ENCODE data around the gene PPP1R12B.
A peak's percentile ranks its signal among the peaks of the same experiment; 100 is the strongest.
"Not testable (repeated sequence)": the region's sequence is repeated elsewhere in the genome, so short reads cannot be mapped to it uniquely, and the experiment has no call there.

PPP1R12B gene

GRCh38 chr1:202619012-202619411 is 270.5 kb downstream of the PPP1R12B start:
- DNase-seq: not testable (repeated sequence)

GRCh38 chr1:202619505-202619904 is 271.0 kb downstream of the PPP1R12B start:
- DNase-seq: no peak

DNA sequence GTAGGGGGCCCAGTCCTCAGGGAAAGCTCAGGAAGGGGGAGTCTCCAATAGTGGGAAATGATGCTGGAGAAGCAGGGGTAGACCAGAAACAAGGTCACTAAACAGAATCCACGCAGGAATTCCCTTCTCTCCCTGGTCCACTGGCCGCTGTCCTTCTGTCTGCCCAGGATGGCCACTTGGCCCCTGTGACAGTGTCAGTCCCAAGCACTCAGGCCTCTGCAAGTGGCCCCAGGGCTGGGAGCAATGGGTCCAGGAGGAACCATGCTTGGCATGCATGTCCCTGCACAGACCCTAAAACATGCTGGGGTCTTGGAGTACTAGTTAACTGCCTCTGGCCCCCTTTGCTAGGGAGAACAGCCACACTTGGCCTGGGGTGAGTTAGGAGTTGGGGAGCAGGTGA is 271.5 kb downstream of the PPP1R12B start:
- DNase-seq: not testable (repeated sequence)

GRCh38 chr1:202621446-202621845 is 272.9 kb downstream of the PPP1R12B start:
- no peak for DNase-seq

DNA sequence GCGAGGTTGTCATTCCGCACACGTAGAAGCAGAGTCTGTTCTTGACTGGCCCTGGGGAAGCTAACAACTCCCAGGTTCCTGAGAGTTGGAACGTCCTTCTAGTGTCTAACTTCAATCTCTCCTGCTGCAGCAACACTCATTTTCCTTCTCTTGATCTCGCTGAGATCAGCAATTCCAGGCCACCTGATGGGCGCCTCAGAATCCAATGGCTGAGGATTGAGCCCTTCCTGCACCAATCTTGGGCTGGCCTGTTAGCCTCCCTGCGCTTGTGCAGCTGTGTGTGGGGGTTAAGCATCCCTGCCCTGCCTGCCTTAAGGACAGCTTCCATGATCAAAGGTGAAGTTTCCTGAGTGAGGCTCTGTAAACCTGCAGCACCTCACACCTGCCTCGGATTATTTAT is 273.9 kb downstream of the PPP1R12B start:
- no peak for DNase-seq

- DNase-seq: peak; percentile 63
Measured at GRCh38 chr1:202623075-202623474, 274.6 kb downstream of the PPP1R12B start.

- not testable (repeated sequence) for DNase-seq
Measured at GRCh38 chr1:202623476-202623875, 275.0 kb downstream of the PPP1R12B start.

- no peak for DNase-seq
Measured at GRCh38 chr1:202624088-202624780, 275.7 kb downstream of the PPP1R12B start.

DNA sequence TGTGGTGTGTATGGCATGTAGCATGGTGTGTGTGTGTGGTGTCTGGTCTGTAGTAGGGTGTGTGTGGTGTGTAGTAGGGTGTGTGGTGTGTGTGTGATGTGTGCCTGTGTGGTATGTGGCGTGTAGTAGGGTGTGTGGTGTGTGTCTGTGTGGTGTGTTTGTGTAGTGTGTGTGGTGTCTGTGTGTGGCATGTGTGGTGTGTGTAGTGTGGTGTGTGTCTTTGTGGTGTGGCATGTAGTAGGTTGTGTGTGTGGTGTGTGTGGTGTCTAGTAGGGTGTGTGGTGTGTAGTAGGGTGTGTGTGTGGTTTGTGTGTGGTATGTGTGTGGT is 276.2 kb downstream of the PPP1R12B start:
- no peak for DNase-seq

GRCh38 chr1:202625416-202626360 is 277.2 kb downstream of the PPP1R12B start:
- DNase-seq: peak; percentile 66

DNA sequence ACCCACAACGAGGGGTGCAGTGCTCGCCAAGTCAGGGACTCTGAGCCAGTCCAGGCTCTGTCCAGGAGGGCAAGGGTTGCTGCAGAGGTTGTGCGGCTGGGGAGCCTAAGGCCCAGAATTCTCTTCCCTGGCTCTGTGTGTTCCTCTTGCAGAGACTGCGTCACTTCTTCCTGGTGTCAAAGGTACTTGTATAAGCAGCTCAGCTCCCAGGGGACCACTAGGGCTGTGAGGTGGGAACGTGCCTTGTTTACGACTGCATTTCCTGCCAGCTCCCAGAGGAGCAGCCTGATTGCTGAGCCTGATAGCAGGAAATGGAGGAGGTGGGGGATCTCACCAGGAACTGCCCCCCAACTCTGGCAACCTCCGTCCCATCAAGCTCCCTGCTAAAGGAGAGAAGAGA is 278.5 kb downstream of the PPP1R12B start:
- DNase-seq: not testable (repeated sequence)

DNA sequence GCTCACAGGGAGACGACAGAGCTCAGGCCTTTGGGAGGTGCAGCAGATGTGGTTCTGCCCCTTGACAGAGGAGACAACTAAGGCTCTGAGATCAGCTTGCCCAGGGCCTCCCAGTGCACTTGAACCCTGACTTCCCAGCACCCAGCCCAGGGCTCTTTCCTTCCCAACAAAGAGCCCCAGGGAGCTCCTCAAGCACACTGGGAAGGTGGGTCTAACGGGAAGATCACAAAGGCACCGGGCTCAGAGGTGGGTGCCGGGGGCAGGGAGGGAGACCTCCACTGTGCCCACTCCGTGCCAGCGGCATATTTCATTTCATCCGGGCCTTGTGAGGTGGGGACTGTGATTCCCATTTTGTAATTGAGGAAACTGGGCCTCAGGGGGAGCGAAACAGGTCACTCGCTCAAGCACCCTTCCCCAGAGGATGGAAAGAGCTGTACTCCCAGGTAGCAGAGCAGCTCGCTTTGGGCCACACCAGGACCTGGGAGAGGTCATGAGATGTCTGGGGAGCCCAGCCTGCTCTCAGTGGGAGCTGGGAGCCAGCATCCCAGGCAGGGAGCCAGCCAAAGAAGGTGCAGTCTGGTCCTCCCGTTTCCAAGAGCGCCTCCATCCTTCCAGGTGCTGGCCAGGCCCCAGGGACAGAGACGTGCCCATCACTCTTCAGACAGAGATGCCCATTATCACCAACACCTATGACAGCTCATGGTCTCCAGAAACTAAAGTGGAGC is 279.5 kb downstream of the PPP1R12B start:
- DNase-seq: no peak

- DNase-seq: no peak
Measured at GRCh38 chr1:202628646-202629215, 280.2 kb downstream of the PPP1R12B start.

GRCh38 chr1:202629257-202629811 is 280.8 kb downstream of the PPP1R12B start:
- DNase-seq: not testable (repeated sequence)

GRCh38 chr1:202630096-202630495 is 281.6 kb downstream of the PPP1R12B start:
- DNase-seq: not testable (repeated sequence)

DNA sequence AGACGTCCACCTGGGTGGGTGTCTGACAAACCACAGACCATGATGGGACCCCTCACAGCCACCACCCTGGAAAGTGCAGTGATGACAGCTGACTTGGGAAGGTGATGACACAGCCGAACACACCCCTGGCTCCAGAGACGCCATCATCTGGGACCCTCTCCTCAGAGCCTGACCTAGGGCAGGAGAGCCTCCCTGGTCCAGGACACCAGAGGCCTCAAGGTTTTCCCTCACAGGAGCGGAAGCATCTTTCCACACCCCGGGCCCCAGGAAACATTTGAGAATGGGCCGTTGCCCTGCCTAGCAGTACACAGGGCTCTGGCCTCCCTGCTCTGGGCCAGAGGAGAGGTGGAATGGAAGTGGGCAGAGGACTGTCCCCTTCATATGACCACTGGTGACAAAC is 282.0 kb downstream of the PPP1R12B start:
- no peak for DNase-seq

DNA sequence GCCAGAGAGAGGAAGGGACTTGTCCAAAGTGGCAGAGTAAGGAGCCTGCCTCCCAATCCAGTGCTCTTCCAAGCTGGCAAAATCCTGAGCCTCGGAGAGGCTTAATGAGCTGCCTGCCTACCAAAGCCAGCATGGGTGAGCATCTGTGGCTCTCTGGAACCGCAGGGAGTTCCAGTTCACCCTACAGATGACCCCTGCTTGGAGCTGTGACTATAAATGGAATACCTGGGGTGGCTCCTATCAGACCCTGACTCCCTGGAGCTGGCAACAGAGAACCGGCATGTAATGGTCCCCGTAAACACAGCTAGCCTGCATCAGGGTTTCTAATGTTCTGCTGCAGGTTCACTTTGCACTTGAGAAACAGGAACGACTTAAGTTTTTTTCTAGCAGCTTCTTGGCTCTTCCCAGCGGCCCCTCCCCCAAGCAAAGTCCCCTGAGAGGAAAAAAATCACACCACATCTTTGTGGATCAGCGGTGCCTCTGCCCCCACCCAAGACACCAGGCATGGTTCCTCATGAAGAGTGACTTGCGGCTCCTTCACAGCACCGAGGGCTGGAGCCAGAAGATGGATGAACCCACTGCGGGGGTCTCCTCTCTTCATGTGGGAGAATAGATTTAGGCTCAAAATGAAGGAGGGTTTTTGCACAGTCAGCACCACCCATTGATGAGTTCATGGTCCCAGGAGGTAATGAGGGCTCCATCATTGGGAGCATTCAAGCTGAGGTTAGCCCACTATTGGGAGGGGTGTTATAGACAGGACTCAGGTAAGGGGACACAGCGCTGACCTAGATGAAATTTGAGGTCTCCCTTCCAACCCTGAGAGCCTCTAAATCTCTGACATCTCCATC is 282.8 kb downstream of the PPP1R12B start:
- DNase-seq: no peak

DNA sequence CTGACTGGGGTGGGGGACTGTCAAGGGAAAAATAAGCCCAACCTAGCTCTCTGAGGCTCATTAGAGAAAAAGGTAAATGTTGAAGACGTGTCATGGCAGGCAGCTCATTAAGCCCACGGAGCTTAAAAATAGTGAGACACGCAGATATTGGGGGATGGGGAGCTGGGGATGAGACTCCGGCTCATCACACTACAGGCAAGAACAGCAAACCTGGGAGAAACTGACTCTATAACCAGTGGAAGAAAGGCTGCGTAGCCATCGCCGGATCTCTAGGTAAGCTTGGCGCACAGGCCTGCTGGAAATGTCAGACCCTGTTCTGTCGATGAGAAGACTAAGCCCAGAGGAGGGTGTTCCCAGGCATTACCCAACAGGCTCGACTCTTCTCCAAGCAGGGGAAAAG is 283.7 kb downstream of the PPP1R12B start:
- DNase-seq: no peak

- not testable (repeated sequence) for DNase-seq
Measured at GRCh38 chr1:202636171-202636570, 287.7 kb downstream of the PPP1R12B start.

DNA sequence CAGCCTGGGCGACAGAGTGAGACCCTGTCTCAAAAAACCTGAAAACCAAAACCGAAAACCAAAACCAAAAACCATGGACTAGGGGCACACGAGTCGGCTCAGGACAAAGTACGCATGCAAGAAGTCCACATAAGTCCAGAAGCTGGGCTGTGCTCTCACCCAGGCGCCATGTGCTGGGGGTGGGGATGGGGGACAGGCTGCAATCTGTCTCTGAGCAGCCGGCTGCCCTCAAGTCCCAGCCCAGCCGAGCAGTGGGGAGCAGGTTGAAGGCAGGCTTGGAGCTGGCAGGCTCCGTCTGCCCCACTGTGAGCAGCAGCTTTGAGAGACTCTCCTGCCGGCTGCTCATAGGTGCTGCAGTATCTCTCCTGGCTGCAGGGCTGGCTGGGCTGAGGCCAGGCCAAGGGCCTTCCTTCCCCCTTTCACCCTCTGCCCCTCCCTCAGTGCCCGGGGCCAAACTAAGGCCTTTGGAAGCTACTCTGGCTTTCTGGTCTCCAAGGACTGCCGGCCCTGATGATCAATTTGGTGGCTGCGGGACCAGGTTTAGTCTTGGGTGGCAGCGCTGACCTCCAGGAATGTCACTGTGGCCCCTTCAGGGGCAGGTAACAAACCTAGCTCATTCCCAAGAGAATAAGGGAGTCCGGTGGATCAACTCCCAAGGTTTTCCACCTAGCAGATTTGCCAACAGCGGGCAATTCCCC is 289.0 kb downstream of the PPP1R12B start:
- not testable (repeated sequence) for DNase-seq
